Epithelial cell of esophagus (primary cell): ENCODE results near the gene ATXN1.

Source experiments
- DNase-seq: peaks from one replicate; pipeline ENCODE4 v3.0.0; 2010; ENCODE audit warnings: low read depth
- H3K4me3 ChIP-seq: 2 replicates; pipeline ENCODE4 v1.5.1; 2011; ENCODE audit warnings: mild to moderate bottlenecking, low read length, control low read depth
- CTCF ChIP-seq: IDR thresholded peaks from 2 replicates; pipeline ENCODE4 v1.5.1; 2011; ENCODE audit warnings: low read depth, mild to moderate bottlenecking, low read length, control low read depth, inconsistent platforms; ENCODE audit not compliant: insufficient read depth; ENCODE audit errors: missing control alignments

ATXN1 gene

GRCh38 chr6:16533210-16533609 lies 228.1 kb downstream of the ATXN1 start:
- no peak for DNase-seq
- H3K4me3 ChIP-seq = no peak overlapping the region
- TF ChIP-seq CTCF = no peak

GRCh38 chr6:16527691-16528090 lies 233.6 kb downstream of the ATXN1 start:
- no peak for DNase-seq
- TF ChIP-seq CTCF = no peak
- no peak overlapping the region for H3K4me3 ChIP-seq

GRCh38 chr6:16524380-16524707 lies 236.9 kb downstream of the ATXN1 start:
- DNase-seq = no peak
- no peak overlapping the region for H3K4me3 ChIP-seq
- TF ChIP-seq CTCF = no peak

- H3K4me3 ChIP-seq = no peak overlapping the region
- DNase-seq = no peak
- no peak for TF ChIP-seq CTCF
Observed at GRCh38 chr6:16523606-16524379, 237.5 kb downstream of the ATXN1 start.

- no peak for DNase-seq
- no peak for TF ChIP-seq CTCF
- no peak overlapping the region for H3K4me3 ChIP-seq
Observed at GRCh38 chr6:16522937-16523336, 238.3 kb downstream of the ATXN1 start.

- DNase-seq = no peak
- TF ChIP-seq CTCF = no peak
- no peak overlapping the region for H3K4me3 ChIP-seq
Observed at GRCh38 chr6:16521528-16521927, 239.7 kb downstream of the ATXN1 start.

GRCh38 chr6:16519265-16520242 lies 241.7 kb downstream of the ATXN1 start:
- H3K4me3 ChIP-seq = no peak overlapping the region
- no peak for DNase-seq
- TF ChIP-seq CTCF = no peak
